ENCODE results near the gene POU6F2. TPM values are rescaled to one million over a fixed set of nuclear protein-coding genes. Genes with fewer than 3 reads are reported as not detected.

POU6F2 gene
- total and polyA plus RNA-seq, 2 donors (not counting 1 experiment from before 2014, with no cell fraction given): 0.47 TPM; not detected in 1

DNA sequence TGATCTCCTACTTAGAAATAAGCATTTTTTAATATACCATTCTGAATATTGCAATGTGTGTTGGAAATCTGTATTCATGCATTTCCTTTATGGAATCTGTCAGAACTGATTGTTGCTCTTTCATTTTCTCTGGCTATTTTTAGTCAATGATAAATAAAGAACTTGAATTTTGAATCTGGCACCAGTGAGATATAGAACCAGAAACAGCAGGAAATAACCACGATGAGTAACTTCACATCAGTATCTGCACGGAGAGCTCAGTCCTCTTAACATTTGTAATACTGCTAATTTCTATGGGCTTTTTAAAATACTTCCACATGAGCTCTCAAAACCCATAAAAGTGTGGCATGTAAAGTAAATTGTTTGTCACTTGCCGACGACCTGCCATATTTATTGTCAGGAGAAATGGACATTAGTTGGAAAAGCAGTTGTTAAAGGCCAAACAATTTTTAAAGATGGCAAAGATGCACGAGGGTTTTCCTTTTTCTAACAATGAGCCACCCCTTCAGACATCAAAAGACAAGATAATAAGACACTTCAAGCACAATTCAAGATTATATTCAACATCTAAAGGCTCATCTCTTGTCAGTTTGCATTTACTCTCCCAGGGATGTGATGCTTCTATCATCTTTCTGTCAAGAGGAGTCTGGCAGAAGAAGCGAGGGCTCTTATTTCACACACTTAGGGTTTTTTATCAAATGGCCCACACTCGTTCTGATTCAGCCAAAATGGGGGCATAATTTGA lies 118.3 kb downstream of the POU6F2 start:
- H3K4me3 Mint-ChIP-seq: no peak overlapping the region
- no peak overlapping the region for H2AFZ ChIP-seq (ENCODE audit: insufficient read depth, low read depth, low read length, poor library complexity, severe bottlenecking)
- H3K9me3 ChIP-seq (ENCODE audit: control extremely low read depth in 1 of 3, control insufficient read depth in 2 of 3, insufficient read depth in 1 of 3, low read length in 2 of 3): no peaks in the 10 kb centered on the region
- no peak overlapping the region for H3K9ac ChIP-seq (ENCODE audit: low read length)
- H3K27ac ChIP-seq (ENCODE audit: low read length in 2 of 2): no peak overlapping the region
- H3K4me2 ChIP-seq (replicated peaks; ENCODE audit: low read depth, low read length, poor library complexity, severe bottlenecking): no peak overlapping the region
- WGBS (ENCODE audit: insufficient coverage): 17% methylated on average over 1 of the region's 7 CpGs
- H3K9me3 Mint-ChIP-seq (ENCODE audit: insufficient read depth): no peaks in the 10 kb centered on the region
- intact Hi-C loops (cut with micrococcal nuclease): no loop called here
- no peaks in the 10 kb centered on the region for H4K20me1 ChIP-seq (ENCODE audit: control insufficient read depth, insufficient read depth, low read length, poor library complexity, severe bottlenecking)
- TF ChIP-seq CTCF (IDR thresholded peaks at IDR 0.05): no peak
- TF ChIP-seq EZH2 (IDR thresholded peaks at IDR 0.05; ENCODE audit: borderline replicate concordance, insufficient read depth, low read depth, low read length, poor library complexity, severe bottlenecking): no peak
- ChIA-PET CTCF (no interaction called here), POLR2A (no interaction called here)
- ATAC-seq (ENCODE audit: low read depth) (no peak), DNase-seq (no peak)
- no peaks in the 10 kb centered on the region for H3K27me3 Mint-ChIP-seq
- no peaks in the 10 kb centered on the region for H3K4me1 ChIP-seq (ENCODE audit: control insufficient read depth in 2 of 2, insufficient read depth in 2 of 2, low read length in 2 of 2)
- H3K79me2 ChIP-seq (ENCODE audit: control insufficient read depth, insufficient read depth, low read length): no peaks in the 10 kb centered on the region
- no peaks in the 10 kb centered on the region for H3K36me3 ChIP-seq (replicated peaks in 1 of 2; ENCODE audit: control extremely low read depth in 1 of 2, control insufficient read depth in 1 of 2, extremely low read depth in 1 of 2, insufficient read depth in 2 of 2, low read length in 1 of 2)
- no peak overlapping the region for H3K27ac Mint-ChIP-seq
- no peaks in the 10 kb centered on the region for H3K27me3 ChIP-seq (replicated peaks in 1 of 4; ENCODE audit: control extremely low read depth in 1 of 4, control insufficient read depth in 3 of 4, insufficient read depth in 4 of 4, low read length in 3 of 4)
- no peak overlapping the region for H3K4me3 ChIP-seq (ENCODE audit: control extremely low read depth in 1 of 5, extremely low read depth in 1 of 5, insufficient read depth in 1 of 5, low read depth in 2 of 5, low read length in 4 of 5)
- H3K4me1 Mint-ChIP-seq: no peaks in the 10 kb centered on the region

DNA sequence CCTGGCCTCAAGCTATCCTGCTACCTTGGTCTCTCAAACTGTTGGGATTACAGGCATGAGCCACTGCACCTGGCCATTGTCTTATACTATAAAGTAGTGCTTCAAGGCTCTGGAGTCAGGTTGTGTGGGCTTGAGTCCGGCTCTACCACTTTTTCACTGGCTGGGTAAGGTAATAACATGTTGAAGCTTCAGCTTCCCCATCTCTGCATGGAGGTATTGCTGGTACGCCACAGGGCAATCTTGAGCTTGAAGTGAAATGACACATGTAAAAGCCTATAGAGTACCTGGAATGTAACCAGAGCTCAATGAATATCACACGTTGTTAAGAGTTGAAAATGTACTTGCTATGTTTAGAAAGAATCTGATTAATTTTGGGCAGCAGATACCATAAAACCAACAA lies 120.8 kb downstream of the POU6F2 start:
- H3K9me3 Mint-ChIP-seq (ENCODE audit: insufficient read depth): no peaks in the 10 kb centered on the region
- Histone ChIP-seq H3K27ac (ENCODE audit: low read length in 2 of 2) (no peak overlapping the region), H3K4me1 (ENCODE audit: control insufficient read depth in 2 of 2, insufficient read depth in 2 of 2, low read length in 2 of 2) (no peaks in the 10 kb centered on the region), H3K79me2 (ENCODE audit: control insufficient read depth, insufficient read depth, low read length) (no peaks in the 10 kb centered on the region), H3K27me3 (replicated peaks in 1 of 4; ENCODE audit: control extremely low read depth in 1 of 4, control insufficient read depth in 3 of 4, insufficient read depth in 4 of 4, low read length in 3 of 4) (no peaks in the 10 kb centered on the region), H3K9ac (ENCODE audit: low read length) (no peak overlapping the region), H3K36me3 (replicated peaks in 1 of 2; ENCODE audit: control extremely low read depth in 1 of 2, control insufficient read depth in 1 of 2, extremely low read depth in 1 of 2, insufficient read depth in 2 of 2, low read length in 1 of 2) (no peaks in the 10 kb centered on the region), H3K4me2 (replicated peaks; ENCODE audit: low read depth, low read length, poor library complexity, severe bottlenecking) (no peak overlapping the region), H3K9me3 (ENCODE audit: control extremely low read depth in 1 of 3, control insufficient read depth in 2 of 3, insufficient read depth in 1 of 3, low read length in 2 of 3) (no peaks in the 10 kb centered on the region), H4K20me1 (ENCODE audit: control insufficient read depth, insufficient read depth, low read length, poor library complexity, severe bottlenecking) (no peaks in the 10 kb centered on the region), H3K4me3 (ENCODE audit: control extremely low read depth in 1 of 5, extremely low read depth in 1 of 5, insufficient read depth in 1 of 5, low read depth in 2 of 5, low read length in 4 of 5) (no peak overlapping the region), H2AFZ (ENCODE audit: insufficient read depth, low read depth, low read length, poor library complexity, severe bottlenecking) (no peak overlapping the region)
- 71% methylated on average over 1 of the region's 3 CpGs for WGBS (ENCODE audit: insufficient coverage)
- no peak for DNase-seq
- no peak for ATAC-seq (ENCODE audit: low read depth)
- no peak overlapping the region for H3K27ac Mint-ChIP-seq
- H3K4me1 Mint-ChIP-seq: no peaks in the 10 kb centered on the region
- no peak for TF ChIP-seq CTCF (IDR thresholded peaks at IDR 0.05)
- TF ChIP-seq EZH2 (IDR thresholded peaks at IDR 0.05; ENCODE audit: borderline replicate concordance, insufficient read depth, low read depth, low read length, poor library complexity, severe bottlenecking): no peak
- H3K4me3 Mint-ChIP-seq: no peak overlapping the region
- CTCF ChIA-PET: no interaction called here
- POLR2A ChIA-PET: no interaction called here
- intact Hi-C loops (cut with micrococcal nuclease): no loop called here
- H3K27me3 Mint-ChIP-seq: no peaks in the 10 kb centered on the region
